HepG2 (cell line): ENCODE measurements around the gene ARL2. TPM values are rescaled to one million over a fixed set of nuclear protein-coding genes. Genes with fewer than 3 reads are reported as not detected.

Experiments used
- ATAC-seq: fragments of 200-7000 bp; cut with Tn5 transposase; 3 replicates; pipeline ENCODE4 v1.9.1; 2020; ENCODE audit warnings: mild to moderate bottlenecking, moderate library complexity
- BruUV-seq: library from RNA; stranded (reverse); fragments of 400-500 nt; replicated peaks from 2 replicates; lab custom pipeline; 2021; lab: Mats Ljungman, UMichigan
- CTCF ChIA-PET: fragments of 300-600 bp; formaldehyde crosslinking; extraction: SDS; loops from one replicate; lab custom pipeline; 2021; ENCODE audit warnings: low total read pairs, inconsistent platforms, low intra/inter-chr PET ratio; lab: Yijun Ruan, JAX
- POLR2A ChIA-PET: fragments of 350-600 bp; sonication (Branson Sonifier 250); formaldehyde crosslinking; loops from one replicate; lab custom pipeline; 2020; ENCODE audit warnings: antibody characterized with exemption, inconsistent platforms; lab: Yijun Ruan, JAX
- DNase-seq: peaks from one replicate; pipeline ENCODE4 v3.0.0-alpha.2; 2015; ENCODE audit warnings: low spot score
- FAIRE-seq: peaks from 3 replicates; lab custom pipeline; 2011; peaks lifted over from hg19 to GRCh38; lab: Jason Lieb, UNC
- H2AFZ ChIP-seq: one replicate; pipeline ENCODE4 v1.6.1; 2011; ENCODE audit warnings: low read length, inconsistent platforms
- H3K27ac ChIP-seq: fragments of 300-600 bp; 3 replicates; pipeline ENCODE4 v1.8.0; 2011; ENCODE audit warnings: mixed run types, mild to moderate bottlenecking, mixed read lengths, low read length, inconsistent platforms; ENCODE audit not compliant: insufficient read depth; ENCODE audit errors: extremely low read length
- H3K27me3 ChIP-seq, 2 experiments: fragments of 200-600 bp in 1 of 2; 2 replicates in 1 of 2; 3 replicates in 1 of 2; pipeline versions ENCODE4 v1.6.0 to v1.8.0; 2011; ENCODE audit warnings: low read length in 2 of 2, mild to moderate bottlenecking in 2 of 2, moderate library complexity in 2 of 2, inconsistent platforms in 1 of 2; ENCODE audit not compliant: insufficient read depth in 2 of 2, control insufficient read depth in 1 of 2
- H3K36me3 ChIP-seq, 2 experiments: fragments of 200-600 bp in 1 of 2; replicated peaks in 1 of 2; 2 replicates in 1 of 2; 3 replicates in 1 of 2; pipeline versions ENCODE4 v1.5.1 to v1.8.0; 2011; ENCODE audit warnings: low read length in 2 of 2, inconsistent platforms in 1 of 2; ENCODE audit not compliant: insufficient read depth in 2 of 2, control insufficient read depth in 1 of 2
- H3K4me1 ChIP-seq: 2 replicates; pipeline ENCODE4 v1.5.1; 2012; ENCODE audit warnings: low read length, inconsistent platforms; ENCODE audit not compliant: insufficient read depth
- H3K4me2 ChIP-seq: 2 replicates; pipeline ENCODE4 v1.6.0; 2011; ENCODE audit warnings: low read depth, low read length, inconsistent platforms
- H3K4me3 ChIP-seq, 3 experiments: fragments of 200-600 bp in 1 of 3; sonication (generic), shearing (Covaris generic) in 1 of 3; replicated peaks in 1 of 3; 2 replicates each; pipeline ENCODE4 v1.5.1; 2011 to 2016; ENCODE audit warnings: low read length in 3 of 3, inconsistent platforms in 2 of 3, low read depth in 2 of 3, mild to moderate bottlenecking in 2 of 3, control low read depth in 1 of 3, mixed read lengths in 1 of 3; ENCODE audit not compliant: insufficient read depth in 1 of 3
- H3K79me2 ChIP-seq: one replicate; pipeline ENCODE4 v1.6.1; 2011; ENCODE audit warnings: low read length, inconsistent platforms; ENCODE audit not compliant: insufficient read depth
- H3K9ac ChIP-seq: 2 replicates; pipeline ENCODE4 v1.6.0; 2011; ENCODE audit warnings: mild to moderate bottlenecking, low read depth, low read length, inconsistent platforms; ENCODE audit not compliant: insufficient read depth
- H3K9me3 ChIP-seq: 2 replicates; pipeline ENCODE4 v1.5.1; 2012; ENCODE audit warnings: mild to moderate bottlenecking, low read length
- H4K20me1 ChIP-seq: 2 replicates; pipeline ENCODE4 v1.6.0; 2011; ENCODE audit warnings: inconsistent platforms, mild to moderate bottlenecking, low read length, moderate library complexity; ENCODE audit not compliant: insufficient read depth
- EHMT2 ChIP-seq: fragments of 200-600 bp; sonication (generic); IDR thresholded peaks from 2 replicates; pipeline ENCODE4 v1.7.0; 2017; ENCODE audit warnings: antibody characterized with exemption, low read depth, low read length, borderline replicate concordance
- FOXP4 ChIP-seq: sonication (generic); formaldehyde crosslinking; IDR thresholded peaks from 2 replicates; pipeline ENCODE4 v1.4.0; 2020; ENCODE audit warnings: missing genetic modification reagents
- HNRNPK ChIP-seq: fragments of 200-400 bp; formaldehyde crosslinking; IDR thresholded peaks from 2 replicates; pipeline ENCODE4 v1.6.1; 2018; ENCODE audit warnings: low read length, low read depth, moderate library complexity, mild to moderate bottlenecking; ENCODE audit not compliant: poor library complexity, severe bottlenecking
- IRX3 ChIP-seq: sonication (generic); formaldehyde crosslinking; IDR thresholded peaks from 2 replicates; pipeline ENCODE4 v1.8.1; 2023; ENCODE audit warnings: mild to moderate bottlenecking, low read depth, missing genetic modification reagents, borderline replicate concordance
- NFYC ChIP-seq: IDR thresholded peaks from 2 replicates; pipeline ENCODE4 v1.6.1; 2016; ENCODE audit warnings: missing genetic modification reagents, missing compliant biosample characterization
- ZNF496 ChIP-seq: sonication (generic); formaldehyde crosslinking; IDR thresholded peaks from 2 replicates; pipeline ENCODE4 v1.8.1; 2023; ENCODE audit warnings: mild to moderate bottlenecking, moderate library complexity, missing genetic modification reagents; ENCODE audit not compliant: insufficient replicate concordance
- ZNF883 ChIP-seq: sonication (generic); formaldehyde crosslinking; IDR thresholded peaks from 2 replicates; pipeline ENCODE4 v1.5.1; 2020; ENCODE audit warnings: mild to moderate bottlenecking, missing genetic modification reagents; ENCODE audit errors: not compliant biosample characterization
- WGBS: methylation state at CpG from one replicate; pipeline ENCODE4 v1.1.6; 2017; ENCODE audit warnings: low lambda C conversion rate; 5-methylcytosine and 5-hydroxymethylcytosine counted together
- in situ Hi-C: cut with HindIII; loops from 2 replicates; pipeline ENCODE4 v1.10.0; 2017; ENCODE audit warnings: low pct_unique_long_range_greater_than_20kb; ENCODE audit not compliant: extremely low pct_ligation_motif_present
- intact Hi-C: fragments of 100-400 bp; cut with micrococcal nuclease; formaldehyde crosslinking; loops from one replicate; pipeline ENCODE4 v1.10.0; 2022; ENCODE audit not compliant: unreplicated experiment
- polyA plus RNA-seq, 8 experiments: library from polyadenylated mRNA; depleted of rRNA in 3 of 8; stranded (reverse) in 7 of 8; unstranded in 1 of 8; fragments of >200 nt; fragmentation: Illumina TruSeq in 4 of 8; extraction: Trizol in 4 of 8; gene quantifications; 2 replicates each; pipeline versions ENCODE4 v1.2.1 to v1.2.3, GENCODE V29; 2011 to 2016; ENCODE audit warnings: low read depth in 4 of 8, missing spikeins in 1 of 8, mixed read lengths in 1 of 8; ENCODE audit not compliant: insufficient read depth in 1 of 8
- total RNA-seq, 5 experiments: library from RNA; depleted of rRNA; stranded (reverse); fragments of >200 nt; fragmentation: Illumina TruSeq; extraction: Trizol; gene quantifications; 2 replicates each; pipeline ENCODE4 v1.2.3, GENCODE V29; 2016; ENCODE audit warnings: low read depth in 1 of 5

ARL2 gene
- total and polyA plus RNA-seq, 2 of the 13 experiments (the other 11 are each of a cell fraction or from before 2014, with no cell fraction given), result 82.9 to 84.4 TPM

GRCh38 chr11:65053827-65054508 lies 40.0 kb downstream of the ARL2 start (continued):
- no peak for TF ChIP-seq IRX3 (CRISPR knock-in tag)
- no peak for TF ChIP-seq ZNF496 (CRISPR knock-in tag)
- no peak for TF ChIP-seq NFYC

- WGBS, result 95% methylated on average over 1 of the region's 1 CpG
- H3K27me3 ChIP-seq, result no peaks in the 10 kb centered on the region
- H2AFZ ChIP-seq, result no peak overlapping the region
- intact Hi-C loops (no loop called here), in situ Hi-C loops (no loop called here)
- TF ChIP-seq ZNF883 (CRISPR knock-in tag) (no peak), HNRNPK (peak; percentile 25), FOXP4 (no peak), EHMT2 (no peak)
- no TSS peak for BruUV-seq
- no peaks in the 10 kb centered on the region for H3K9me3 ChIP-seq
- H3K79me2 ChIP-seq, result no peaks in the 10 kb centered on the region
- DNase-seq, result no peak
- no peak overlapping the region for H3K27ac ChIP-seq
- no peak overlapping the region for H3K4me2 ChIP-seq
- H3K9ac ChIP-seq, result no peak overlapping the region
- no peak overlapping the region for H3K4me3 ChIP-seq
- ChIA-PET CTCF (no interaction called here), POLR2A (interaction anchor here (4.1 kb wide), 1 partner anchor 14 kb away, joined by 39 read pairs; the partner anchor contains the start of gene SAC3D1)
- no peak for ATAC-seq
- no peaks in the 10 kb centered on the region for H4K20me1 ChIP-seq
- H3K4me1 ChIP-seq, result peaks cover 51% of the 10 kb centered on the region
- FAIRE-seq, result no peak
- H3K36me3 ChIP-seq, result no peaks in the 10 kb centered on the region
These were observed 41.6 kb downstream of the ARL2 start for GRCh38 chr11:65055538-65055937.
